RPMI8226 (cell line): ENCODE data around the gene PCDHGA4.
"Not testable (repeated sequence)": the region's sequence is repeated elsewhere in the genome, so short reads cannot be mapped to it uniquely, and the experiment has no call there.

ENCODE experiments used
- DNase-seq: peaks from one replicate; pipeline ENCODE4 v3.0.0-alpha.2; 2015

Gene PCDHGA4

GRCh38 chr5:141384471-141385267 is 29.8 kb downstream of the PCDHGA4 start:
- no peak for DNase-seq

GRCh38 chr5:141387557-141388311 is 32.9 kb downstream of the PCDHGA4 start, which contains the start of gene PCDHGB4:
TSS of gene PCDHGB4 (plus strand) at chr5:141387698. CDS start at chr5:141387885, 187 bp downstream.
- peak; percentile 39 for DNase-seq

- no peak for DNase-seq
These were observed 33.8 kb downstream of the PCDHGA4 start for GRCh38 chr5:141388661-141389060.

GRCh38 chr5:141389153-141390042 is 34.6 kb downstream of the PCDHGA4 start:
- no peak for DNase-seq

GRCh38 chr5:141392429-141393198 is 37.8 kb downstream of the PCDHGA4 start, which contains the start of gene PCDHGA8:
TSS of gene PCDHGA8 (plus strand) at chr5:141392633. CDS start at chr5:141392814, 181 bp downstream.
- DNase-seq: peak; percentile 21

GRCh38 chr5:141393267-141393666 is 38.4 kb downstream of the PCDHGA4 start:
- no peak for DNase-seq

GRCh38 chr5:141394401-141395187 is 39.8 kb downstream of the PCDHGA4 start:
- DNase-seq: not testable (repeated sequence)

GRCh38 chr5:141397756-141398551 is 43.1 kb downstream of the PCDHGA4 start, which contains the start of gene PCDHGB5:
TSS of gene PCDHGB5 (plus strand) at chr5:141397947. CDS start at chr5:141398128, 181 bp downstream.
- peak; percentile 56 for DNase-seq

- no peak for DNase-seq
These were observed 43.8 kb downstream of the PCDHGA4 start for GRCh38 chr5:141398608-141399007.

- DNase-seq: no peak
These were observed 44.9 kb downstream of the PCDHGA4 start for GRCh38 chr5:141399555-141400258.

GRCh38 chr5:141402553-141403243 is 47.9 kb downstream of the PCDHGA4 start, which contains the start of gene PCDHGA9:
TSS of gene PCDHGA9 (plus strand) at chr5:141402778. CDS start at chr5:141402953, 175 bp downstream.
- DNase-seq: peak; percentile 53

- no peak for DNase-seq
These were observed 48.6 kb downstream of the PCDHGA4 start for GRCh38 chr5:141403387-141403786.
